ENCODE results near the gene CTDSPL.

The CTDSPL gene

GRCh38 chr3:37863949-37864822 lies 2.5 kb downstream of the CTDSPL start:
- no peak overlapping the region for H3K27ac ChIP-seq
- no peak overlapping the region for H2AFZ ChIP-seq (ENCODE audit: low read depth)
- H3K79me2 ChIP-seq (ENCODE audit: insufficient read depth, low read depth), result no peaks in the 10 kb centered on the region
- H3K4me2 ChIP-seq, result no peak overlapping the region
- no peak overlapping the region for H3K4me3 ChIP-seq (IDR thresholded peaks at IDR 0.05; ENCODE audit: insufficient read depth, low read depth, low read length)
- no peaks in the 10 kb centered on the region for H3K36me3 ChIP-seq (ENCODE audit: insufficient read depth)
- no peak overlapping the region for H3K9ac ChIP-seq
- no peaks in the 10 kb centered on the region for H3K27me3 ChIP-seq (ENCODE audit: insufficient read depth, low read depth)
- H4K20me1 ChIP-seq (ENCODE audit: insufficient read depth), result no peaks in the 10 kb centered on the region
- TF ChIP-seq, protein P1, sequence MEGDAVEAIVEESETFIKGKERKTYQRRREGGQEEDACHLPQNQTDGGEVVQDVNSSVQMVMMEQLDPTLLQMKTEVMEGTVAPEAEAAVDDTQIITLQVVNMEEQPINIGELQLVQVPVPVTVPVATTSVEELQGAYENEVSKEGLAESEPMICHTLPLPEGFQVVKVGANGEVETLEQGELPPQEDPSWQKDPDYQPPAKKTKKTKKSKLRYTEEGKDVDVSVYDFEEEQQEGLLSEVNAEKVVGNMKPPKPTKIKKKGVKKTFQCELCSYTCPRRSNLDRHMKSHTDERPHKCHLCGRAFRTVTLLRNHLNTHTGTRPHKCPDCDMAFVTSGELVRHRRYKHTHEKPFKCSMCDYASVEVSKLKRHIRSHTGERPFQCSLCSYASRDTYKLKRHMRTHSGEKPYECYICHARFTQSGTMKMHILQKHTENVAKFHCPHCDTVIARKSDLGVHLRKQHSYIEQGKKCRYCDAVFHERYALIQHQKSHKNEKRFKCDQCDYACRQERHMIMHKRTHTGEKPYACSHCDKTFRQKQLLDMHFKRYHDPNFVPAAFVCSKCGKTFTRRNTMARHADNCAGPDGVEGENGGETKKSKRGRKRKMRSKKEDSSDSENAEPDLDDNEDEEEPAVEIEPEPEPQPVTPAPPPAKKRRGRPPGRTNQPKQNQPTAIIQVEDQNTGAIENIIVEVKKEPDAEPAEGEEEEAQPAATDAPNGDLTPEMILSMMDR (conservative IDR thresholded peaks at IDR 0.05; ENCODE audit: low read depth, low read length), result no peak
- H3K4me1 ChIP-seq (ENCODE audit: low read depth, poor library complexity, severe bottlenecking), result peaks cover 4% of the 10 kb centered on the region

- H3K79me2 ChIP-seq (ENCODE audit: insufficient read depth, low read depth), result no peaks in the 10 kb centered on the region
- H4K20me1 ChIP-seq (ENCODE audit: insufficient read depth), result no peaks in the 10 kb centered on the region
- H3K4me3 ChIP-seq (IDR thresholded peaks at IDR 0.05; ENCODE audit: insufficient read depth, low read depth, low read length), result no peak overlapping the region
- H3K27ac ChIP-seq, result no peak overlapping the region
- no peak overlapping the region for H3K9ac ChIP-seq
- no peak overlapping the region for H2AFZ ChIP-seq (ENCODE audit: low read depth)
- no peaks in the 10 kb centered on the region for H3K36me3 ChIP-seq (ENCODE audit: insufficient read depth)
- TF ChIP-seq, protein P1 (conservative IDR thresholded peaks at IDR 0.05; ENCODE audit: low read depth, low read length), result no peak
- no peak overlapping the region for H3K4me2 ChIP-seq
- H3K4me1 ChIP-seq (ENCODE audit: low read depth, poor library complexity, severe bottlenecking), result peaks cover 3% of the 10 kb centered on the region
- no peaks in the 10 kb centered on the region for H3K27me3 ChIP-seq (ENCODE audit: insufficient read depth, low read depth)
These were observed 3.2 kb downstream of the CTDSPL start for GRCh38 chr3:37864904-37865303.

- no peak overlapping the region for H3K27ac ChIP-seq
- H3K36me3 ChIP-seq (ENCODE audit: insufficient read depth), result no peaks in the 10 kb centered on the region
- H3K4me2 ChIP-seq, result no peak overlapping the region
- H4K20me1 ChIP-seq (ENCODE audit: insufficient read depth), result no peaks in the 10 kb centered on the region
- no peaks in the 10 kb centered on the region for H3K27me3 ChIP-seq (ENCODE audit: insufficient read depth, low read depth)
- H3K4me3 ChIP-seq (IDR thresholded peaks at IDR 0.05; ENCODE audit: insufficient read depth, low read depth, low read length), result no peak overlapping the region
- no peaks in the 10 kb centered on the region for H3K79me2 ChIP-seq (ENCODE audit: insufficient read depth, low read depth)
- no peak overlapping the region for H2AFZ ChIP-seq (ENCODE audit: low read depth)
- H3K4me1 ChIP-seq (ENCODE audit: low read depth, poor library complexity, severe bottlenecking), result no peaks in the 10 kb centered on the region
- H3K9ac ChIP-seq, result no peak overlapping the region
- TF ChIP-seq, protein P1 (conservative IDR thresholded peaks at IDR 0.05; ENCODE audit: low read depth, low read length), result no peak
These were observed 5.5 kb downstream of the CTDSPL start for GRCh38 chr3:37867144-37867543.

DNA sequence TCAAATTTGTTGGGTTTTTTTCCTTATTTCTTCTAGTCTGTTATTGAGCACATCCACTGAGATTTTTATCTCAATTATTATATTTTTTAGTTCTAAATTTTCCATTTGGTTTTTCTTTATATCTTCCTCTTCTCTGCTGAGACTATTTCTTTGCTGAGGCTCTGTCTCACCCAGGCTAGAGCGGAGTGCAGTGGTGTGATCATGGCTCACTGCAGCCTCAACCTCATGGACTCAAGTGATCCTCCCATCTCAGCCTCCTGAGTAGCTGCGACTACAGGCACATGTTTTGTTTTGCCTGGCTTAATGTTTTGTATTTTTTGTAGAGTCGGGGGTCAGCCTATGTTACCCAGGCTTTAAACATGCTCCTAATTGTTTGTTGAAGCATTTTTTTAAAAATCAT lies 10.2 kb downstream of the CTDSPL start:
- Histone ChIP-seq H4K20me1 (ENCODE audit: insufficient read depth) (no peaks in the 10 kb centered on the region), H3K9ac (no peak overlapping the region), H3K4me3 (IDR thresholded peaks at IDR 0.05; ENCODE audit: insufficient read depth, low read depth, low read length) (no peak overlapping the region), H3K36me3 (ENCODE audit: insufficient read depth) (no peaks in the 10 kb centered on the region), H3K27ac (no peak overlapping the region), H3K79me2 (ENCODE audit: insufficient read depth, low read depth) (no peaks in the 10 kb centered on the region), H3K4me1 (ENCODE audit: low read depth, poor library complexity, severe bottlenecking) (no peaks in the 10 kb centered on the region), H3K27me3 (ENCODE audit: insufficient read depth, low read depth) (no peaks in the 10 kb centered on the region), H2AFZ (ENCODE audit: low read depth) (no peak overlapping the region), H3K4me2 (no peak overlapping the region)
- TF ChIP-seq, protein P1 (conservative IDR thresholded peaks at IDR 0.05; ENCODE audit: low read depth, low read length), result no peak

All from KMS-11 (cell line).